Limb (tissue), 2 donors: ENCODE data around the gene CX3CR1.
"Not testable (repeated sequence)": the region's sequence is repeated elsewhere in the genome, so short reads cannot be mapped to it uniquely, and the experiment has no call there.

ENCODE experiments used
- DNase-seq, 2 donors: peaks; one replicate each; pipeline ENCODE4 v3.0.0-alpha.2; 2016; ENCODE audit errors: extremely low spot score in 2 of 2

Gene CX3CR1

DNA sequence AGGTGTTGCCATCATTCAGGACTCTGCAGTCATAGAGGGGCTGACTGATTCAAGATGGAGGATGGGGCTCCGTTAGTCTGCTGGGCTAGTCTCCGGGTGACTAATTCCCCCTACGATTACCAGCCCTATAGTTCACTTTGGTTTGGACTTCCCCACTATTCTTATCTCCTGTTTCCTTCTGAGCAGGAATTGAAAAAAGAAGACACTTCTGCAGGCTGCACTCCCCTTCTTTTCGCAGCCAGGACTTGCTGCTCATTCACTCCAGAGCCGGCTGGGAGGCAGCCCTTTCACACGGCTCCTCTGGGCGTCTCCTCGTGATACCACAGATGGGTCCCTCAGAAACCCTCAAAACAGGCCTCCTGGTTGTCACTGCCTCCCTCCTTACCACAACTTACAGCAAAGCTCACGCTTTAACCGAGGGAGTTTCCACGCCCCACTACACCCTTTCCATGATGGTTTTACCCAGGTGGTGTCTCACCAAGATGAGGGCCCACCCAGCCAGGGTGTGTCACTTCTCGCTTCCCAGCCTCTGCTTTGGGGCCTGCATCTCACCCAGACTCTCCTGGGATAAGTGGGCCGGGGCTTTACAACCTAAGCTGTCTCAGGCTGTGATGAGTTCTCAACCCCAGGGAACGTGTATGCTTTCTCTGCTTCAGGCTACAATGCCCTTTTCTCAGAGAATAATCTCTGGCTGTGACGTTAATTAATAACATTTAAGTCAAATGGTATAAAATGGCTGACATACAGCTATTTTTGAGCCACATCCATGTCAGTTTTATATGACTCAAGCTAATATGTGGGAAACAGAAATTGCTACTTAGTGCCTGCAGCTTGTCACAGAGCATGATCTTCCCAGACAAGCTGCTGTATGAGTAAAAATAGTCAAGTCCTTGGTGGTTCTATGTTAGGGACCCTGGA lies 11.9 kb downstream of the CX3CR1 start:
- no peak for DNase-seq

DNA sequence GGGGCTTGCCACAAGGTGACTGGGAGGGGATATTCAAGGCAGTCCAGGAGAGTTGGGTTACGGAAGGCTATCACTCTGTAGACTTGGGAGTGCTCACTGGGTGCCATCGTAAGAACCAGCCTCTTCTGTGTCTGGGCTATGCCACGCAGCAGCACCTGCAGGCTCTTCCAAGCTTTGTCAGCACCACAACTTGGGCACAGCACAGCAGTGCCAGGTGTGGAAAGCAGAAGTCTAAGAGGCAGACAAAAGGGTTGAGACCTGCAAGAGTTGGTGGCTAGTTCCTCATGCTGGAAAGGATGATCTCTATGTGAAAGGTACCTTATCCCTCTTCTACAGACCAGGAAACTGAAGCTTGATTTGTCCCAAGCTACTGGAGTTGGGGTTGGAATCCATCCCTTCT lies 15.8 kb downstream of the CX3CR1 start:
- DNase-seq, result no peak

DNA sequence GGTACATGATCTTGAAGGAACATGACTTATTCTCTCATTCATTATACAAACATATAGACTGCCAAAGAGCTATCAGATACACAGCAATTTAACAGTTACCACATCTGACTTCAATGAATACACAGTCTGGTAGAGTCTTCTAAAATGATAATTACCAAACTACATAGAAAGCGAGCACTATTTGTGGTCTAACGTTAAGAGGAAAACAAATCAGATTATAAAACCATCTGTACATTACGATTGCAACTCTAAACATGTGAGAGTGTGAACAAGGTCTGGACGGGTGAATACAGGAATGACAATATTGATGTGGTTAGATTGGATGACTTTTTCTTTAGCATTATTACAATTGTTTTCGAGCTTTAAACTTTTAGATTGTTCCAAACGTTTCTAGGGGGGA lies 16.3 kb downstream of the CX3CR1 start:
- no peak for DNase-seq

DNA sequence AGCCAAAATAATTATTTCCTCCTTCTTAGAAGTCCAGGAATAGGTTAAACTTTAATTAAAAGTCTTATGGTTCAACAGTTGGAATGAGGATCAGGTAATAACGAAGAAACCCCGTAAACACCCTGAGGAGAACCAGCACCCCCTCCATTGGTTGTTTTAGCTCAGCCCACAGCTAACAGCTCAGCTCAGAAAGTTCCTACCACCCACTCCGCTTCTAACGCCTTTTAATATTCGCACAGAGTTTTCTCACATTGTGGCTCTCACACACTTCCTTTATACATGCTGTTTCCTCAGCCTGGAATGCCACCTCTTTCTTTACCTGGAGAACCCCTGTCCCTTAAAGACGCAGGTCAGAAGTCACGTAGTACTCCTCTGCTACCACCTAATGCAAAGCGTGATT lies 17.0 kb downstream of the CX3CR1 start:
- no peak for DNase-seq

DNA sequence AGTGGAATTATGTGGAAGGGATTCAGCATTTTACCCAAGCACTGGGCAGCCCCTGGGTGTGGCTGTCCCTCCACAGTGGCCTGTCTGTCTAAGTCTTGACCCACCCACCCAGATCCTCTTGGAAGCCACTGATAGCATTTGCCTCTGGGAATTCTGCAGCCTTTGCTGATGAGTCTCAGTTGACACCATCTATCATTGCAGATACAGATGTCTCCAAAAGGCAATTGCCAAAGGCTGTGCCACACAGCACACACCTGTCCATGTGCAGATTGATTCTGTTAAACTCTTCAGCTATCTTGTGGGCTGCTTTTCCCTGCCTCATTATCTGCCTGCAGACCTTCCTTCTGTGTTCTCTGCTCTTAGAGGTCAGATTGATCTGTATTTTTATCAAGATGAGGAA lies 18.1 kb downstream of the CX3CR1 start:
- DNase-seq, result no peak

DNA sequence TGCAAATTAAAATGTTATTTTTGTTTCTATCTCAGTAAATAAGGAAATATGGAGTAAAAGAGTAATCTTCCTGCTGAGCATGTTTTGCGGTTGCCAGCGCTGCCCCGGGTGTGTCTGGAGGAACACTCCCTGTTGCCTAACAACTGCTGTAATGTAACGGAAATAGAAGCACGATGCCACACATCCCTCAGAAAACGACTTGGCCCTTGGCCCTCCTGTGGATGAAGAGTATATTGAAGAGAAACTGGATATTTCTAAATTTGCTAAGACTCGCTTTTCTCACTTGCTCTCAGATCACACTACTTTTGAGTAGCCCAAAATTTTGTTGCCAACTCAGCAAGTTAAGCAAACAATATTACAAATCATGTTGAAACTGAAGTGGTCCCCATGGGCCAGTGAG lies 18.9 kb downstream of the CX3CR1 start:
- peak; percentile 49 to 78 for DNase-seq

DNA sequence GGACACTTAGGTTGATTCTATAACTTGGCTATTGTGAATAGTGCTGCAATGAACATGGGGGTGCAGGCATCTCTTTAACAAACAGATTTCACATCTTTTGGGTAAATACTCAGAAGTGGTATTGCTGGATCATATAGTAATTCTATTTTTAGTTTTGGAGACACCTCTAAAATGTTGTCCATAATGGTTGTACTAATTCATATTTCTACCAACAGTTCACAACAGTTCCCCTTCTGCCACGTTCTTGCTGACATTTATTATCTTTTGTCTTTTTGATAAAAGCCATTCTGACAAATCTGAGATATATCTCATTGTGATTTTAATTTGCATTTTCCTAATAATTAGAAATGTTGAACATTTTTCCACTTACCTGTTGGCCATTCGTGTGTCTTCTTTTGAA lies 19.5 kb downstream of the CX3CR1 start:
- DNase-seq, result no peak

DNA sequence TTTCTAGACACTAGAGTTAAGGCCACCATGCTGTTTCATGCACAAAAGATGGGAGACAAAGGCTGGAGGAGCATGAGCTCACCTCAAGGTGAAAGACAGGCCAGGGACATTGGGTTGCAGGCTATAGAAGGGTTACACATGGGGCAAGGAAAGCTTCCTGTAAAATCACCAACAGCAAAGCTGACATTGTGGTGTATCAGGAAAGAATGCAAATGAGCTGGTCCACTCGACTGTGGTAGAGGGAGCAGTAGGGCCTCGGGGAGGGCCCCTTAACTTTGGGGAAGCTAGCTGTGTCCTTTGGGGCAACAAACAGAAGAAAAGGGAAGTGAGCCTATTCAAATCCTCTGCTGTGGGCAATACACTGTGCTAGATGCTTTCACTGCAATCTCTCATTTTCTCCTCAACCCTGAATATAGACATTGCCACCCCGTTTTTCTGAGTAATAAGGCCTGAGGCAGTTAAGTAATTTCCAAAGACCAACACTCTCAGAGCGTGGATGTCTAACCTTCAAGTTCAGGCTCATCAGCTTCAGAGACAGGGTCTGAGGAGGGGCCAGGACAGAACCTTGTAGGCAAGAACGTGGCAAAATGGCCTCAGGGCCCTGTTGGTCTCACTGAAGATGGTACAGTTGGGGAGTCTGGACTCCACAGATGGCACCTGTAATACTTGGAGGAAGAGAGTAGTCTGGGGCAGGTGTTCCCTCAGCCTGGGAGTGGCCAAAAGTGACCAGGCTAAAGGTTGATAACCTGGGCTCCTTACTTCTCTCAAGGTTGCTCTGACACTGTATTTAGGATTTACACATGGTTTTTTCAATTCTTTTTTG lies 24.1 kb downstream of the CX3CR1 start:
- no peak for DNase-seq

DNA sequence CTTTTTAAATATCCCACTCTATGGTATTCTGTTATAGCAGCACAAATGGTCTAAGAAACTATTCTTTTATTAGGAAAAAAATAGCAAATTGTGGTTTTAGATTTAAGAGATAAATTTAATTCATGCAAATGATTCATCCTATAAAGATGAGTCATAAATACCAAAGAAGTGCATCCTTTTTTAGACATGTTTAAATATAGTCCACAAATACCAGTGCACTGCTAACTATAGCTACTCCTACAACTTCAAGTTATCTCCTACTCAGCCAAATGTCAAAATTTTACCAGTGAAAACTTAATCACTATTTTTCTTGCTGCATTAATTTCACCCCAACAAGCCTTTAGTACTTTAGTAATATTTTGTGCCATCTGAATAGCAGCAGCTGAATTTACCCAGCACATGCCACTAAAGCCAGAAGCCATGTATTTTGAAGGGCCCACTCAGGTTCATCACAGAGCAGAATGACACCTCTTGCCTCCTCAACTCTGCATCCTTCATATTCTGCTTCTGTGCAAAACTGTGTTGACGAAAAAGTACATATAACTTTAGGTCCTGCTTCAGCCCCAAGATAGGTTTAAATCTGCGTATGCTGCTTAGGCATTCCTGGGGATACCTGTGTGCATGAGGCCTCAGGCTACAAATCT lies 24.9 kb downstream of the CX3CR1 start:
- DNase-seq, result no peak

DNA sequence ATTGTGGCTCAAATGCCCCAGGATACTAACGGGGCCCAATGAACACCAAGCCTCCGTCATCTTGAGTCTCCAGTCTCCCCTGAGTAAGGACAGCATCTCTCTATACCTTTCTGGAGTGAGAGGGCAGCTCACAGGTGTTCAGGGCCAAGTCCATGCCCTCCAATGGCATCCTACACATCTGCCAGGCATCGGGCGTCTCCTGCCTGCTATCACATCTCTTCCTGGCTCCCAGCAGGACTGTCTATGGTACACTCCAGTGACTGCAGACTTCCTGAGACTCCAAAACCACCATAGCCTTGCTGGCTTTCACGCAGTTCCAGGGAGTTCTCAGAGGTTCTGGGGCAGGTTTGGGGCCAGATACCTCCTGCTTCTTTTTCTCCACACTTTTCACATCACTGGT lies 28.3 kb downstream of the CX3CR1 start:
- DNase-seq, result no peak

DNA sequence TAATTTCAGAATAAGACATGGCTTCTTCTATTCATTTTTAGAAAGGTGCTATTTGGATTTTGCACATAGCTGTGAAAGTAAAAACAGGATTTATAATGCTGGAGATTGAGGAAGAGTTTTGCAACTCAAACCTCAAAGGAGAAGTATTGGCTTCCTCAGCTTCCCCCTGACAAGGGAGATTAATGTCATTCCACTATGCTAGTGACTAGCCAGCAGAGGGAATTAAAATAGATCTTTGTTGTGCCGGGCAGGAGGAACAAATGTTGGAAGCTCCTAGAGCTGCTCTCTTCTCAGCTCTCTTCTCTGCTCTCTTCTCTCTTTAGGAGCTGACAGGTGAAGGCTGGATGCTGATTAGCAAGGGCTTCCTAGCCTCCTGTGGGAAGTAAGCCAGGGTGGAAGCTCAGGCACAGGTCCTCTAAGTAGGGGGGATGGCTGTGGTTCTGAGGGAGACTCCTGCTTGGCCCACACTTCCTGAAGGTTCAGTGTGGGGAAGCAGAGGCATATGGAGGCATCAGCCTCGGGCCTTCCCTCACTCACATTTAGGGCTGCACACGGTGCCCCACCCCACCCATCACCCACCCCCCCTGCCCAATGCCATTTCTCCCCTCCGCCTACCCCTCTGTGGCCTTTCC lies 29.6 kb downstream of the CX3CR1 start:
- DNase-seq, result peak in 1 of 2 donors; percentile 13

DNA sequence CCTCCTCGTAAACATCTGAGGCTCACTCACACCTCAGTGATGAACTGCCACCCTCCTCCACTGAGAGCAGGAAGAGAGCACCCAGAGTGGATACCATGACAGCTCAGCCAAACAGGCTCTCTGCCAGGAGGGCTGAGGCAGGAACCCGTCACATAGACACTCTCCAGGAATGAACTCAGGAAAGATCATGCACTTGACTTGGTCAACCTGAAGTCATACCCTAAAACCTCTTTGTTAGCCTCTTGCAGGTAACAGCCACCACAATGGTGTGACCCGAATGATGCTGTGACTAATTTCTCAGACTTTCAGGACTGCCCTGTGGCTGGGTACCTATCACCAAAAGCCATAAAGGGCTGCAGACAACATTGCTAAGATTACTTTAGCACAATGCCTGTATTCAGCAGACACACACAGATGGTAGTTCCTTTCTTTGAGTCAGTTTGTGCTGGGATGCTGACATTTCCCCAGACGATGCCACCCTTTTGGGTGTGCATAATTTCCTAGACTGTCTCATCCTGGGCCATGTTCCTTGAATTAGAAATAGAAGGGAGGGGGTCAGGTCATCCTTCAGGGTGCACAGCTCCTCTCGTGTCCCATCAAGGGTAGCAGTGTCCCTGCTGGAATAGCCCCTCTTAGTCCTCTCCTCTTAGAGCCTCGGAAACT lies 30.3 kb downstream of the CX3CR1 start:
- no peak for DNase-seq

DNA sequence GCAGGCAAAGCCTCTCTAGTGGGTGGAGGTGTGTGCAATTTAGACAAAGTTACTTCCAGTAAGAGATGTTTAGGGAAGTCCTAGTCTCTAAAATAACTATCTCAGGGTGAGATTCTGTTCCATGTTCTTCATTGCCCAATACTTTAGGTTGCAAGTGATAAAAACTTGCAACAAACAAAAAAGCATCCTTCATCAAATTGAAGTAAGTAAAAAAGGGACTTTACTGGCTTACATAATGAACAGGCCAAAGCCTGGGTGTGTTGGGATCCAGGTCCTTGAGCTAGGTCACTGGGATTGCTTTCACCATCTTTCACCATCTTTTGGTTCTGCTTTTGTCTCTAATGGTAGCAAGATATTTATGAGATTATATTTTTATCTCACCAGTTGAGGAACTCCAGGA lies 38.3 kb downstream of the CX3CR1 start:
- no peak for DNase-seq

DNA sequence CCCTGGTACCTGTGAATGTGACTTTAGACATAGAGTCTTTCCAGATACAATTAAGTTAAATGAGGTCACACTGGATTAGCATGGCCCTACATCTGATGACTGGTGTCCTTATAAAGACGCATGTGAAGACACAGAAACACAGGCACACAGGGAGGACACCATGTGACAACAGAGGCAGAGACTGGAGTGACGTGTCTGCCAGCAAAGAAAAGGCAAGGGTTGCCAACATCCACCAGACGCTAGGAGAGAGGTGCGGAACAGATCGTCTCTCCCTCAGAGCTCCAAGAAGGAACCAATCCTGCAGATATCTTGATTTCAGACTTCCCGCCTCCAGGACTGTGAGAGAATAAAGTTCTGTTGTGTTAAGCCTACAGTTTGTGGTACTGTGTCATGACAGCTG lies 42.8 kb downstream of the CX3CR1 start:
- DNase-seq, result no peak

DNA sequence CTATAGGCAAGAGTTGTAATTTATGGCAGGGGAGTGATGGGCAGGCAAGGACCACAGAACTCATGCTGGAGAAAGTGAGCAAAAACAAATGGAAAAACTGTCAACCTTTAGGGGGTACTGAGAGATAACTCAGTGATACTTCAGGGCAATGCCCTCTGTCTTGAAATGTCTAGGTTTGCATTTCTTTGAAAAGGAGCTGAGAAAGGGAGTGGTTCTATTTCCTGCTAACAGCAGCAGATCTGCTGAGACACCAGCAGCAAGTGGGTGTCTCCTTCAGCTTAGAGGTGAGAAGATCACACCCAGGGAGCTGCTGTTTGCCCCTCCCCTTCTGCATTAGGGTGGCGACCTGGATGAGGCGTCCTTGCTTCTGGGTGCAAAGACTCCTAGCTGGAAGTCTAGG lies 45.2 kb downstream of the CX3CR1 start:
- DNase-seq, result no peak

DNA sequence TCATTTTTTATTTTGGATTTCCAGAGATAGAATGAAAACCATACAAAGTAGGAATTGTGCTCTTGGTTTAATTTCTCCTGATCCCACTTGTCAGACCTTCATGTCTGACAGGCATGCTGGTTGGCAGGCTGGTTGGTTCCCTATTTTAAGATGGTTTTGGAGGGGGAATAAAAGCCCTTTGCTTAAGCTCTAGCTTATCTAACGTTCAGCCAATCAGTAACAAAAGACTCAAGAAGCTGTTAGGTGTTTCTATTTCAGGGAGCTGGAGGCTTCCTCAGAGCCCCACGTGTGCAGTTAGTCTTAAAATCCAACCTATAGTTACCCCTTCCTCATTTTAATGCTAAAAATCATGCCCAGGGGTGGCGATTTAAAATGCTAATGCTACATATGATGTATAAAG lies 47.0 kb downstream of the CX3CR1 start:
- no peak for DNase-seq

DNA sequence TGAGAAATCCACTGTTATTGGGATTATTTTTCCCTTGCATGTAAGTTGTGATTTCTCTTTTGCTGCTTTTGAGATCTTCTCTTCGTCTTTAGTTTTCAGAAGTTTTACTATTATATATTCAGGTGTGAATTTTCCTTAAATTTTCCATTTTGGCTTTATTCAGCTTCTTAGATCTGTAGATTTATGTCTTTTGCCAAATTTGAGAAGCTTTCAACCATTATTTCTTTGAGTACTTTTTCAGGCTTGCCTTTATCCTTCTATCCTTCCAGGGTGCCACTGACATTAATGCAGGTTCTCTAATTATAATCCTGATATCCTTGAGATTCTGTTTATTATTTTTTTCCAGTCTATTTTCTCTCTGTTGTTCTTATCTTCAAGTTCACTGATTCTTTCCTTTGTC lies 49.4 kb downstream of the CX3CR1 start:
- DNase-seq, result no peak

DNA sequence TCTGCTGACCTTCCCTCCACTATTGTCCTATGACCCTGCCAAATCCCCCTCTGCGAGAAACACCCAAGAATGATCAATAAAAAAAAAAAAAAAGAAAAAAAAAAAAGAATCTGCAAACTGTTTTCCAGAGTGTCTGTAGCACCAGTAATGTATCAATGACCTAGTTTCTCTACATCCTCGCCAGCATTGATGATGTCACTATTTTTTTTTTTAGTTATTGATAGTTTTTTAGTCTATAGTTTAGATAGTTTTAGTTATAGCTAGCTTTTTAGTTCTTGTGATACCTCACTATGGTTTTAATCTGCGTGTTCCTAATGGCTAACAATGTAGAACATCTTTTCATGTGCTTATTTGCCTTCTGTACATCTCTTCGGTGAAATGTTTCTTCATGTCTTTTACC lies 51.3 kb downstream of the CX3CR1 start:
- DNase-seq, result no peak

DNA sequence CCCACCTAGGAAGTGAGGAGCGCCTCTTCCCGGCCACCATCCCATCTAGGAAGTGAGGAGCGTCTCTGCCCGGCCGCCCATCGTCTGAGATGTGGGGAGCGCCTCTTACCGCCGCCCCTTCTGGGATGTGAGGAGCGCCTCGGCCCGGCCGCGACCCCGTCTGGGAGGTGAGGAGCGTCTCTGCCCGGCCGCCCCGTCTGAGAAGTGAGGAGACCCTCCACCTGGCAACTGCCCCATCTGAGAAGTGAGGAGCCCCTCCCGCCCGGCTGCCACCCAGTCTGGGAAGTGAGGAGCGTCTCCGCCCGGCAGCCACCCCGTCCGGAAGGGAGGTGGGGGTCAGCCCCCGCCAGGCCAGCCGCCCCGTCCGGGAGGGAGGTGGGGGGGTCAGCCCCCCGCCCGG lies 52.2 kb downstream of the CX3CR1 start:
- not testable (repeated sequence) for DNase-seq

DNA sequence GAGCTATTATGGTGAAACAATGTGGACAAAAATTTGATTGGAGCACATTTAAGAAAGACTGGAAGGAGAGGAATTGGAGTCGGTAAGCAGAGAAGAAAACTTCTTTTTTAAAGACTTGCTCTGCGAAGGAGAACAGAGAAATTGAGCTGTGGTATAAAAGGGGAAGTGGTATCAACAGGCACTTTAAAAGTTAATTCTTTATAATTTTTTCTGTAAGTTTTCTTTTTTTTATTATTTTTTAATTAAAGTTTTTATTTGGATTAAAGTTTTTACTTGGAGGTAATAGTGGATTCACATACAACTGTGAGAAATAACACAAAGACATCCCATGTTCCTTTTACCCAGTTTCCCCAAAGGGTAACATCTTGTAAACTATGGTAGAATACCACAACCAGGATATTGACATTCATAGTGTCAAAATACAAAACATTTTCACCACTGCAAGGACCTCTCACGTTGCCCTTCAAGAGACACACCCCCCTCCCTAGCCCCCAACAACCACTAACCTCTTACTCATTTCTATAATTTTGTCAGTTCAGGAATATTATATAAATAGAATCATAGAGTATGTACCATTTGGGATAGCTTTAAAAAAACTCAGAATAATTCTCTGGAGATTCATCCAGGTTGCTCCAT lies 53.6 kb downstream of the CX3CR1 start:
- DNase-seq, result no peak

DNA sequence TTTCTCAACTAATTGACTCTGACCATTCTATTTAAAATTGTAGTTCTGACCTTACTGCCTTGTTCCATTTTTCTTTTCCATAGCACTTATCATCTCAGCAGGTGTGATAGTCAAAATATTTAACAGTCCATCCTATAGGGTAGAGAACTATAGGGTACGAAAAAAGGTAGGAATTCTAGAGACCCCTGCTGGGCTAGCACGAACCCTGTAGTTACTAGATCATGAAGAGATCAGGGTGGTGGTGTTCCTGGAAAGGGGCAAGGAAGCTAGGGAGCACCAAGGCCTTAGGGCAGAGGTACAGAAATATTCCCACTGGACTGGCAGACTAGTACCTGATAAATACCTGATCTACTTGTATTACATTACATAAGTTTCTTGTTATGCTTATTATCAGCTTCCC lies 55.5 kb downstream of the CX3CR1 start:
- DNase-seq, result no peak
